ENCODE results near the gene CDKL1. TPM values are rescaled to one million over a fixed set of nuclear protein-coding genes. Genes with fewer than 3 reads are reported as not detected.

CDKL1 gene
- total RNA-seq, 1 donor from 2014 or later = 2.5 TPM

DNA sequence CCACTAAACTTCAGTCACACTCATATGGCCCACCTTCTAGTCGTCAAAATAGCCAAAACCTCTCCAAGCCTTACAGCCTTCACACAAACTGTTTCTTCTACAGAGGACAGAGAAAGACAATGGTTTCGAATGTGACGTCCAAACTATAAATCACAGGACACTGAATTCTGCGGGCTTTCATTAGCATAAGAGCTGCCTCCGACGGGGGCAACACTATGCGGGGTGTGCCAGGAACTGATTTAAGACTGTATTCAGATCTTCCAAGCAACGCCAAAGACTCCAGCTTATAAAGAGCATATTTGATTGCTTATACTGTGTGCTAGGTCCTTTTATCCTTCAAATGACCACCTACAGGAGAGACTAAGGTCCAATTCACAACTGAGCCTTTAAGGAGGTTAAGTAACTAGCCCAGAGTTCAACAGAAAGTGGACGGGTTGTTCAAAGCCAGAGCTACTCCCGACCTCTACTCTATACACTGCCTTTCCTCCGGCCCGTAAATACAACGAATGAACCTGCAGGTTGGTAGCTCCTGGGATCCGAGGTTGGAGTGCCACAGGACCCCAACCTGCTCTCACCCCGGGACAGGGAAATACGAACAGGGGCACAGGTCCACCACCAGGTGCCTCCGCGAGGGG, 85.2 kb downstream of the CDKL1 start:
- H3K4me2 ChIP-seq = peak overlapping the region; percentile 92
- no peaks in the 10 kb centered on the region for H4K20me1 ChIP-seq (ENCODE audit: low read depth)
- H2AFZ ChIP-seq (replicated peaks) = peak overlapping the region; percentile 79
- DNase-seq (ENCODE audit: low spot score) = peak; percentile 28
- peaks cover 3% of the 10 kb centered on the region for H3K36me3 ChIP-seq
- Mint-ChIP-seq H3K27ac (no peak overlapping the region), H3K4me1 (peaks cover 19% of the 10 kb centered on the region), H3K36me3 (peaks cover 30% of the 10 kb centered on the region), H3K4me3 (peak overlapping the region; percentile 95), H3K9me3 (peaks cover 19% of the 10 kb centered on the region), H3K27me3 (ENCODE audit: insufficient read depth, low read depth) (peaks cover 5% of the 10 kb centered on the region)
- H3F3A ChIP-seq (ENCODE audit: low read depth) = peaks cover 18% of the 10 kb centered on the region
- H3K9ac ChIP-seq = peak overlapping the region; percentile 14
- no peaks in the 10 kb centered on the region for H3K27me3 ChIP-seq
- H3K27ac ChIP-seq = no peak overlapping the region
- H3K4me3 ChIP-seq = peak overlapping the region; percentile 60
- peaks cover 13% of the 10 kb centered on the region for H3K4me1 ChIP-seq
- TF ChIP-seq EZH2phosphoT487 (IDR thresholded peaks at IDR 0.05) (no peak), EZH2 (IDR thresholded peaks at IDR 0.05) (peak; percentile 3)
- TF ChIP-seq, protein P1, sequence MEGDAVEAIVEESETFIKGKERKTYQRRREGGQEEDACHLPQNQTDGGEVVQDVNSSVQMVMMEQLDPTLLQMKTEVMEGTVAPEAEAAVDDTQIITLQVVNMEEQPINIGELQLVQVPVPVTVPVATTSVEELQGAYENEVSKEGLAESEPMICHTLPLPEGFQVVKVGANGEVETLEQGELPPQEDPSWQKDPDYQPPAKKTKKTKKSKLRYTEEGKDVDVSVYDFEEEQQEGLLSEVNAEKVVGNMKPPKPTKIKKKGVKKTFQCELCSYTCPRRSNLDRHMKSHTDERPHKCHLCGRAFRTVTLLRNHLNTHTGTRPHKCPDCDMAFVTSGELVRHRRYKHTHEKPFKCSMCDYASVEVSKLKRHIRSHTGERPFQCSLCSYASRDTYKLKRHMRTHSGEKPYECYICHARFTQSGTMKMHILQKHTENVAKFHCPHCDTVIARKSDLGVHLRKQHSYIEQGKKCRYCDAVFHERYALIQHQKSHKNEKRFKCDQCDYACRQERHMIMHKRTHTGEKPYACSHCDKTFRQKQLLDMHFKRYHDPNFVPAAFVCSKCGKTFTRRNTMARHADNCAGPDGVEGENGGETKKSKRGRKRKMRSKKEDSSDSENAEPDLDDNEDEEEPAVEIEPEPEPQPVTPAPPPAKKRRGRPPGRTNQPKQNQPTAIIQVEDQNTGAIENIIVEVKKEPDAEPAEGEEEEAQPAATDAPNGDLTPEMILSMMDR (IDR thresholded peaks at IDR 0.05) = peak; percentile 62
- peaks cover 73% of the 10 kb centered on the region for H3K79me2 ChIP-seq (ENCODE audit: low read depth)
- no peaks in the 10 kb centered on the region for H3K9me3 ChIP-seq (ENCODE audit: low read depth)

DNA sequence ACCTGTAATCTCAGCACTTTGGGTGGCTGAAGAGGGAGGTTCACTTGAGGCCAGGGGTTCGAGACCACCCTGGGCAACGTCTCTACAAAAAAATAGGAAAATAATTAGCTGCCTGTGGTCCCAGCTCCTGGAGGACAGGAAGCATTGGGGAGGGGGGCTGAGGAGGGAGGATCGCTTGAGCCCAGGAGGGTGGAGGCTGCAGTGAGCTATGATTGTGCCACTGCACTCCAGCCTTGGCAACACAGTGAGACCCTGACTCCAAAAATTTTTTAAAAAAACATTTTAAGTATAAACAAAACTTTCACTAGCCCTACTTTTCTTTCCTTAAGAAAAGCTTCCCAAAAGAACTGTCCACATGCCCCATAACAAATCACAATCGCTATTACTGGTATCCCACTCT, 86.2 kb downstream of the CDKL1 start:
- Histone ChIP-seq H3K4me2 (peak overlapping the region; percentile 92), H3K9me3 (ENCODE audit: low read depth) (no peaks in the 10 kb centered on the region), H3K4me3 (peak overlapping the region; percentile 60), H4K20me1 (ENCODE audit: low read depth) (no peaks in the 10 kb centered on the region), H3K27me3 (no peaks in the 10 kb centered on the region), H3K27ac (no peak overlapping the region), H3K4me1 (peaks cover 13% of the 10 kb centered on the region), H3F3A (ENCODE audit: low read depth) (peaks cover 18% of the 10 kb centered on the region), H3K36me3 (peaks cover 3% of the 10 kb centered on the region), H3K79me2 (ENCODE audit: low read depth) (peaks cover 81% of the 10 kb centered on the region), H2AFZ (replicated peaks) (no peak overlapping the region), H3K9ac (no peak overlapping the region)
- Mint-ChIP-seq H3K9me3 (peaks cover 14% of the 10 kb centered on the region), H3K4me1 (peaks cover 19% of the 10 kb centered on the region), H3K36me3 (peaks cover 24% of the 10 kb centered on the region), H3K27me3 (ENCODE audit: insufficient read depth, low read depth) (peaks cover 5% of the 10 kb centered on the region), H3K4me3 (peak overlapping the region; percentile 95), H3K27ac (no peak overlapping the region)
- DNase-seq (ENCODE audit: low spot score) = no peak
- no peak for TF ChIP-seq EZH2phosphoT487 (IDR thresholded peaks at IDR 0.05)

DNA sequence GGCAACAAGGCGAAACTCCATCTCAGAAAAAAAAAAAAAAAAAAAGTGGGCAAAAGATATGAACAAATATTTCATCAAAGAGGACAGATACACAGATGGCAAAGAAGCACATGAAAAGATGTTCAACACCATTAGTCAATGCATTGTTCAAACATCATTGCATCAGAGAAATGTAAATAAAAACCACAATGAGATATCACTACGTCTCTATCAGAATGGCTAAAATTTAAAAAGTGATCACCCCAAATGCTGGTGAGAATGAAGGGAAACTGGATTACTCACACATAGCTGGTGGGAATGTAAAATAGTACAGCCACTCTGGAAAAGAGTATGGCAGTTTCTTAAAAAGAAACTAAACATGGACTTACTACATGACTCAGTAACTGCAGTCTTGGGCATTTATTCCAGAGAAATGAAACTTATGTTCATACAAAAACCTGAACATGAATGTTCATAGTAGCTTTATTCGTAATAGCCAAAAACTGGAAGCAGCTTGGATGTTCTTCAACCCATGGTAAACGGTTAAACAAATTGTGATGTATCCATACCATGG, 88.2 kb downstream of the CDKL1 start:
- Histone ChIP-seq H3K9ac (no peak overlapping the region), H2AFZ (replicated peaks) (no peak overlapping the region), H3K4me1 (peaks cover 13% of the 10 kb centered on the region), H3K9me3 (ENCODE audit: low read depth) (no peaks in the 10 kb centered on the region), H3K79me2 (ENCODE audit: low read depth) (peaks cover 84% of the 10 kb centered on the region), H4K20me1 (ENCODE audit: low read depth) (no peaks in the 10 kb centered on the region), H3F3A (ENCODE audit: low read depth) (peaks cover 18% of the 10 kb centered on the region), H3K4me2 (no peak overlapping the region), H3K36me3 (no peaks in the 10 kb centered on the region), H3K4me3 (no peak overlapping the region), H3K27ac (no peak overlapping the region), H3K27me3 (no peaks in the 10 kb centered on the region)
- no peak overlapping the region for H3K27ac Mint-ChIP-seq
- peaks cover 6% of the 10 kb centered on the region for H3K9me3 Mint-ChIP-seq
- H3K27me3 Mint-ChIP-seq (ENCODE audit: insufficient read depth, low read depth) = peaks cover 5% of the 10 kb centered on the region
- H3K36me3 Mint-ChIP-seq = peaks cover 20% of the 10 kb centered on the region
- no peak overlapping the region for H3K4me3 Mint-ChIP-seq
- TF ChIP-seq, protein P1 (IDR thresholded peaks at IDR 0.05) = no peak
- TF ChIP-seq EZH2 (IDR thresholded peaks at IDR 0.05) (no peak), EZH2phosphoT487 (IDR thresholded peaks at IDR 0.05) (no peak)
- DNase-seq (ENCODE audit: low spot score) = no peak
- peaks cover 16% of the 10 kb centered on the region for H3K4me1 Mint-ChIP-seq
